NCI-H2227 (cell line): ENCODE measurements around the gene ZNF532.

Source experiments
- DNase-seq: peaks from one replicate; lab custom pipeline; 2025; ENCODE audit not compliant: unreplicated experiment; lab: John Stamatoyannopoulos, UW

The ZNF532 gene

GRCh38 chr18:59033974-59034373, 169.3 kb downstream of the ZNF532 start:
- DNase-seq, result no peak

GRCh38 chr18:59035591-59035990, 170.9 kb downstream of the ZNF532 start:
- DNase-seq, result no peak
